ENCODE measurements around the gene GRID1. TPM values are rescaled to one million over a fixed set of nuclear protein-coding genes. Genes with fewer than 3 reads are reported as not detected.

The GRID1 gene
- total RNA-seq, 2 donors from 2014 or later: 0.27 to 0.85 TPM

DNA sequence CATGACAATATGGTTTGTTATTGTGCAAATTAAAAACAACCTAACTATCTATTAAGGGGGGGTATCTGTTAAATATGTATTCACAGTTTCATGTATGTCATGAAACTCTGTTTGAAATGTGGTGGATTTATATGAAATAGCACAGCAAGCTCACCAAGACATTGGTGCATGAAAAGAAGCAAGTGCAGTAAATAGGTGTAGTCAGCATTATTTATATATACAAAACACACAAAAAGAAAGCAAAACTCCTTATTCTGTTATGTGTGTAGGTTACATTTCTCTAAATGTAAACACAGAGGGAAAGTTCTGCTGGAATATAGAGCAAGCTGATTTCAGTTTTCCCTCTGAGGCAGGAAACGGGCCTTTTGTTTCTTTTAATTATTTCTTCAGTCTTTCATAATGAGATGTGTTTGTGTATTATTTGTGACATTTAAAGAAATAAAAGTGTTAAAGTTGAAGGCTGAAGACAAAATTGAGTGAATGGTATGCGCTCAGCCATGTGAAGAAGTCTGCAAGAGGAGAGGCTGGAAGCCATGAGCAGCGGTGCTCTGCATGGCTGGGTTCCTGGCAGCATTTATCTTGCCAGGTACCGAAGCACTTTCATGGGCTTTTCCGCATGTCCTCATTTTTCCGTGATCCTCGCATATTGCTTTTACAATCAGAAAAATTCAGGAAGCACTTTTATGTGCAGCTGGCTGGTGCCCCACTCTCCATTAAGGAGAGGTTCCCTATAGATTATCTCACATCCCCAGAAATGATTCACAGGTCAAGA lies 38.5 kb downstream of the GRID1 start:
- Histone ChIP-seq H3K9me3 (no peaks in the 10 kb centered on the region), H3K36me3 (no peaks in the 10 kb centered on the region), H3K4me1 (ENCODE audit: control insufficient read depth in 1 of 2, low read depth in 2 of 2) (no peaks in the 10 kb centered on the region), H3K4me3 (no peak overlapping the region), H3K27me3 (replicated peaks; ENCODE audit: insufficient read depth) (no peaks in the 10 kb centered on the region), H3K27ac (no peak overlapping the region)
- DNase-seq (ENCODE audit: low spot score): no peak
- TF ChIP-seq, protein P1, sequence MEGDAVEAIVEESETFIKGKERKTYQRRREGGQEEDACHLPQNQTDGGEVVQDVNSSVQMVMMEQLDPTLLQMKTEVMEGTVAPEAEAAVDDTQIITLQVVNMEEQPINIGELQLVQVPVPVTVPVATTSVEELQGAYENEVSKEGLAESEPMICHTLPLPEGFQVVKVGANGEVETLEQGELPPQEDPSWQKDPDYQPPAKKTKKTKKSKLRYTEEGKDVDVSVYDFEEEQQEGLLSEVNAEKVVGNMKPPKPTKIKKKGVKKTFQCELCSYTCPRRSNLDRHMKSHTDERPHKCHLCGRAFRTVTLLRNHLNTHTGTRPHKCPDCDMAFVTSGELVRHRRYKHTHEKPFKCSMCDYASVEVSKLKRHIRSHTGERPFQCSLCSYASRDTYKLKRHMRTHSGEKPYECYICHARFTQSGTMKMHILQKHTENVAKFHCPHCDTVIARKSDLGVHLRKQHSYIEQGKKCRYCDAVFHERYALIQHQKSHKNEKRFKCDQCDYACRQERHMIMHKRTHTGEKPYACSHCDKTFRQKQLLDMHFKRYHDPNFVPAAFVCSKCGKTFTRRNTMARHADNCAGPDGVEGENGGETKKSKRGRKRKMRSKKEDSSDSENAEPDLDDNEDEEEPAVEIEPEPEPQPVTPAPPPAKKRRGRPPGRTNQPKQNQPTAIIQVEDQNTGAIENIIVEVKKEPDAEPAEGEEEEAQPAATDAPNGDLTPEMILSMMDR (IDR thresholded peaks at IDR 0.05): no peak
- no peak for ATAC-seq (ENCODE audit: insufficient number of reproducible peaks, low FRiP score, low read depth)

- Histone ChIP-seq H3K9me3 (no peaks in the 10 kb centered on the region), H3K27me3 (replicated peaks; ENCODE audit: insufficient read depth) (no peaks in the 10 kb centered on the region), H3K36me3 (no peaks in the 10 kb centered on the region), H3K4me3 (no peak overlapping the region), H3K27ac (no peak overlapping the region), H3K4me1 (ENCODE audit: control insufficient read depth in 1 of 2, low read depth in 2 of 2) (no peaks in the 10 kb centered on the region)
- TF ChIP-seq, protein P1 (IDR thresholded peaks at IDR 0.05): no peak
- ATAC-seq (ENCODE audit: insufficient number of reproducible peaks, low FRiP score, low read depth) (no peak), DNase-seq (ENCODE audit: low spot score) (no peak)
These were observed 41.4 kb downstream of the GRID1 start for GRCh38 chr10:86325158-86325557.

GRCh38 chr10:86321568-86321967 lies 45.0 kb downstream of the GRID1 start:
- ATAC-seq (ENCODE audit: insufficient number of reproducible peaks, low FRiP score, low read depth) (no peak), DNase-seq (ENCODE audit: low spot score) (no peak)
- Histone ChIP-seq H3K4me1 (ENCODE audit: control insufficient read depth in 1 of 2, low read depth in 2 of 2) (no peaks in the 10 kb centered on the region), H3K27ac (no peak overlapping the region), H3K4me3 (no peak overlapping the region), H3K36me3 (no peaks in the 10 kb centered on the region), H3K27me3 (replicated peaks; ENCODE audit: insufficient read depth) (no peaks in the 10 kb centered on the region), H3K9me3 (no peaks in the 10 kb centered on the region)
- TF ChIP-seq, protein P1 (IDR thresholded peaks at IDR 0.05): no peak

GRCh38 chr10:86319676-86320075 lies 46.9 kb downstream of the GRID1 start:
- no peak overlapping the region for H3K4me3 ChIP-seq
- no peaks in the 10 kb centered on the region for H3K4me1 ChIP-seq (ENCODE audit: control insufficient read depth in 1 of 2, low read depth in 2 of 2)
- no peaks in the 10 kb centered on the region for H3K36me3 ChIP-seq
- H3K27me3 ChIP-seq (replicated peaks; ENCODE audit: insufficient read depth): no peaks in the 10 kb centered on the region
- TF ChIP-seq, protein P1 (IDR thresholded peaks at IDR 0.05): no peak
- ATAC-seq (ENCODE audit: insufficient number of reproducible peaks, low FRiP score, low read depth) (no peak), DNase-seq (ENCODE audit: low spot score) (no peak)
- no peaks in the 10 kb centered on the region for H3K9me3 ChIP-seq
- no peak overlapping the region for H3K27ac ChIP-seq

GRCh38 chr10:86317949-86318725 lies 48.5 kb downstream of the GRID1 start:
- H3K4me3 ChIP-seq: no peak overlapping the region
- H3K9me3 ChIP-seq: no peaks in the 10 kb centered on the region
- H3K27me3 ChIP-seq (replicated peaks; ENCODE audit: insufficient read depth): no peaks in the 10 kb centered on the region
- no peak overlapping the region for H3K27ac ChIP-seq
- no peak for ATAC-seq (ENCODE audit: insufficient number of reproducible peaks, low FRiP score, low read depth)
- no peaks in the 10 kb centered on the region for H3K36me3 ChIP-seq
- no peaks in the 10 kb centered on the region for H3K4me1 ChIP-seq (ENCODE audit: control insufficient read depth in 1 of 2, low read depth in 2 of 2)
- TF ChIP-seq, protein P1 (IDR thresholded peaks at IDR 0.05): no peak
- DNase-seq (ENCODE audit: low spot score): no peak
